SK-N-SH (cell line): ENCODE measurements around the gene C17orf75. TPM values are rescaled to one million over a fixed set of nuclear protein-coding genes. Genes with fewer than 3 reads are reported as not detected.
A peak's percentile ranks its signal among the peaks of the same experiment; 100 is the strongest.

Source experiments
- CTCF ChIA-PET: fragments of 300-600, 350-600 bp; formaldehyde crosslinking; extraction: SDS; loops from one replicate; lab custom pipeline; 2021; lab: Yijun Ruan, JAX
- POLR2A ChIA-PET: fragments of 350-600 bp; sonication (Branson Sonifier 250); formaldehyde crosslinking; extraction: SDS; loops from one replicate; lab custom pipeline; 2020; ENCODE audit warnings: antibody characterized with exemption, inconsistent platforms; lab: Yijun Ruan, JAX
- DNase-seq: peaks from one replicate; pipeline ENCODE4 v3.0.0; 2012
- H2AFZ ChIP-seq: fragments of 200-600 bp; sonication (generic); 2 replicates; pipeline ENCODE4 v1.8.1; 2016; ENCODE audit warnings: antibody characterized with exemption, mild to moderate bottlenecking, low read depth
- H3F3A ChIP-seq: fragments of 200-600 bp; sonication (generic); replicated peaks from 2 replicates; pipeline ENCODE3; 2016; ENCODE audit warnings: antibody characterized with exemption, mild to moderate bottlenecking; ENCODE audit not compliant: insufficient read depth
- H3K27ac ChIP-seq, 2 experiments: fragments of 200-500 bp in 1 of 2; fragments of 200-600 bp in 1 of 2; sonication (Bioruptor generic) in 1 of 2; sonication (generic), shearing (Covaris generic) in 1 of 2; 2 replicates each; pipeline versions ENCODE4 v1.5.1 to v1.6.1; 2014 to 2016; ENCODE audit warnings: low read depth in 2 of 2, inconsistent platforms in 1 of 2, low read length in 1 of 2, mild to moderate bottlenecking in 1 of 2, mixed read lengths in 1 of 2
- H3K27me3 ChIP-seq: fragments of 200-600 bp; sonication (generic), shearing (Covaris generic); 2 replicates; pipeline ENCODE4 v1.6.1; 2016; ENCODE audit warnings: mixed run types; ENCODE audit not compliant: insufficient read depth
- H3K36me3 ChIP-seq, 2 experiments: fragments of 200-500 bp in 1 of 2; fragments of 200-600 bp in 1 of 2; sonication (Bioruptor generic) in 1 of 2; sonication (generic) in 1 of 2; replicated peaks in 1 of 2; 2 replicates each; pipeline versions ENCODE3 to v1.5.1; 2014 to 2016; ENCODE audit warnings: low read length in 1 of 2, mild to moderate bottlenecking in 1 of 2; ENCODE audit not compliant: insufficient read depth in 2 of 2, control insufficient read depth in 1 of 2
- H3K4me1 ChIP-seq, 2 experiments: fragments of 200-500 bp in 1 of 2; fragments of 200-600 bp in 1 of 2; sonication (Bioruptor generic) in 1 of 2; sonication (generic), shearing (Covaris generic) in 1 of 2; 2 replicates each; pipeline versions ENCODE4 v1.5.1 to v1.6.1; 2014 to 2016; ENCODE audit warnings: low read depth in 1 of 2, low read length in 1 of 2, mixed run types in 1 of 2; ENCODE audit not compliant: insufficient read depth in 2 of 2, control insufficient read depth in 1 of 2
- H3K4me2 ChIP-seq: fragments of 200-600 bp; sonication (generic), shearing (Covaris generic); 2 replicates; pipeline ENCODE4 v1.6.1; 2017; ENCODE audit warnings: mixed run types
- H3K4me3 ChIP-seq, 2 experiments: fragments of 200-500 bp in 1 of 2; fragments of 200-600 bp in 1 of 2; sonication (Bioruptor generic) in 1 of 2; sonication (generic), shearing (Covaris generic) in 1 of 2; 2 replicates each; pipeline versions ENCODE4 v1.5.1 to v1.8.1; 2014 to 2016; ENCODE audit warnings: low read depth in 2 of 2, inconsistent platforms in 1 of 2, low read length in 1 of 2, mild to moderate bottlenecking in 1 of 2, mixed read lengths in 1 of 2, moderate library complexity in 1 of 2
- H3K79me2 ChIP-seq: fragments of 200-600 bp; sonication (generic); 2 replicates; pipeline ENCODE4 v1.8.1; 2017; ENCODE audit warnings: mild to moderate bottlenecking; ENCODE audit not compliant: insufficient read depth
- H3K9ac ChIP-seq: fragments of 200-600 bp; sonication (generic); 2 replicates; pipeline ENCODE4 v1.6.1; 2017; ENCODE audit warnings: mixed run types
- H3K9me2 ChIP-seq: fragments of 200-600 bp; sonication (generic); 2 replicates; pipeline ENCODE4 v1.6.1; 2017; ENCODE audit warnings: mixed run types
- H3K9me3 ChIP-seq: fragments of 200-600 bp; sonication (generic); 2 replicates; pipeline ENCODE4 v1.6.1; 2017; ENCODE audit warnings: mixed run types, mild to moderate bottlenecking, moderate library complexity
- H4K20me1 ChIP-seq: fragments of 200-600 bp; sonication (generic); 2 replicates; pipeline ENCODE4 v1.6.1; 2017; ENCODE audit warnings: mild to moderate bottlenecking, mixed run types; ENCODE audit not compliant: insufficient read depth
- ELF1 ChIP-seq: IDR thresholded peaks from 2 replicates; pipeline ENCODE4 v1.4.0; 2012
- EP300 ChIP-seq, 2 experiments: IDR thresholded peaks; 2 replicates each; pipeline versions ENCODE4 v1.4.0 to v1.6.1; 2012; ENCODE audit warnings: borderline replicate concordance in 1 of 2, low read depth in 1 of 2, low read length in 1 of 2
- EZH2phosphoT487 ChIP-seq: fragments of 200-600 bp; sonication (generic); IDR thresholded peaks from 2 replicates; pipeline ENCODE4 v1.6.1; 2017; ENCODE audit warnings: low read depth, mixed run types, mild to moderate bottlenecking, antibody characterized with exemption, moderate library complexity, borderline replicate concordance
- GATA2 ChIP-seq: sonication (generic); formaldehyde crosslinking; IDR thresholded peaks from 2 replicates; pipeline ENCODE4 v1.5.0; 2020; ENCODE audit warnings: mild to moderate bottlenecking, missing genetic modification reagents
- MEF2A ChIP-seq: IDR thresholded peaks from 2 replicates; pipeline ENCODE4 v1.4.0; 2012; ENCODE audit warnings: low read depth, borderline replicate concordance
- MXI1 ChIP-seq: IDR thresholded peaks from 2 replicates; pipeline ENCODE4 v1.6.1; 2012; ENCODE audit warnings: mild to moderate bottlenecking, low read depth, low read length, improper control_type of control experiment
- NFIC ChIP-seq: IDR thresholded peaks from 2 replicates; pipeline ENCODE4 v1.4.0; 2012; ENCODE audit warnings: borderline replicate concordance
- SIN3A ChIP-seq: IDR thresholded peaks from 2 replicates; pipeline ENCODE4 v1.6.1; 2012; ENCODE audit warnings: low read depth, mild to moderate bottlenecking, low read length, moderate library complexity, borderline replicate concordance
- WGBS: methylation state at CpG from one replicate; pipeline ENCODE4 v1.1.6; 2017; ENCODE audit warnings: low lambda C conversion rate; 5-methylcytosine and 5-hydroxymethylcytosine counted together
- polyA plus RNA-seq, 3 experiments: library from polyadenylated mRNA; depleted of rRNA; stranded (reverse); fragments of >200 nt; gene quantifications; 2 replicates each; pipeline ENCODE4 v1.2.3, GENCODE V29; 2012
- TF ChIP-seq, protein P1 (sequence below): IDR thresholded peaks from 2 replicates; pipeline ENCODE4; 2012
- TF ChIP-seq, protein P2 (sequence below): fragments of 150-350 bp; IDR thresholded peaks from 2 replicates; pipeline ENCODE4 v1.6.1; 2017; ENCODE audit warnings: antibody characterized with exemption, low read length, low read depth, borderline replicate concordance
- TF ChIP-seq, protein P3 (sequence below): fragments of 200-600 bp; sonication (generic); IDR thresholded peaks from 2 replicates; pipeline ENCODE4 v1.6.1; 2017; ENCODE audit warnings: antibody characterized with exemption, mild to moderate bottlenecking, moderate library complexity

The C17orf75 gene
- polyA plus RNA-seq, 1 of the 3 experiments (the other 2 are of a cell fraction): 14.2 TPM

DNA sequence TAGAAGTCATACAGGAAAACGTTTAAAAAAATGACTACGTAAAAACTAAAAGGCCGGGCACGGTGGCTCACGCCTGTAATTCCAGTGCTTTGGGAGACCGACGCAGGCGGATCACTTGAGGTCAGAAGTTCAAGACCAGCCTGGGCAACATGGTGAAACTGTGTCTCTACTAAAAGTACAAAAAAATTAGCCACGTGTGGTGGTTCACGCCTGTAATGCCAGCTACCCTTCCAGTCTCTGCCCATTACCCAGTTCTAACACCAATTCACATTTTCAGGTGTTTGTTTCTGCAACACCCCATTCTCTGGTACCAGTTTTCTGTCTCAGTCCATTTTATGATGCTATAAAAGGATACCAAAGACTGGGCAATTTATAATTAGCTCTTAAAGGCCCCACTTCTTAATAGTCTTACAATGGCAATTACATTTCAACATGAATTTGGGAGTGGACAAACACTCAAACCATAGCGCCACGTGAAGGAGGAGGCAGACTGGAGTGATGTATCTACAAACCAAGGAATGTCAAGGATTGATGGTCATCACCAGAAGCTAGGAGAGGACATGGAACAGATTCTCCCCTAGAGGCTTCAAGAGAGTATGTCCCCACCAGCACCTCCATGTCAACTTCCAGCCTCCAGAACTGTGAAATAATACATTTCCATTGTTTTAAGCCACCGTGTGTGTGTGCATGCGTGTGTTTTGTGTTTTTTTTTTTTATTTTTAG, 791 bp upstream of the C17orf75 start:
- DNase-seq: no peak
- peak overlapping the region; percentile 74 for H3K9ac ChIP-seq
- no peaks in the 10 kb centered on the region for H3K9me2 ChIP-seq
- H4K20me1 ChIP-seq: no peaks in the 10 kb centered on the region
- peak overlapping the region; percentile 43 to 84; a peak in 3 of 4 replicates for H3K27ac ChIP-seq
- H3K4me1 ChIP-seq: peaks cover 0 to 15% of the 10 kb centered on the region in 2 experiments; a peak in 1 of 4 replicates
- POLR2A ChIA-PET: no interaction called here
- H3K79me2 ChIP-seq: no peaks in the 10 kb centered on the region
- H3K9me3 ChIP-seq: no peaks in the 10 kb centered on the region
- CTCF ChIA-PET: no interaction called here
- TF ChIP-seq, protein P1, sequence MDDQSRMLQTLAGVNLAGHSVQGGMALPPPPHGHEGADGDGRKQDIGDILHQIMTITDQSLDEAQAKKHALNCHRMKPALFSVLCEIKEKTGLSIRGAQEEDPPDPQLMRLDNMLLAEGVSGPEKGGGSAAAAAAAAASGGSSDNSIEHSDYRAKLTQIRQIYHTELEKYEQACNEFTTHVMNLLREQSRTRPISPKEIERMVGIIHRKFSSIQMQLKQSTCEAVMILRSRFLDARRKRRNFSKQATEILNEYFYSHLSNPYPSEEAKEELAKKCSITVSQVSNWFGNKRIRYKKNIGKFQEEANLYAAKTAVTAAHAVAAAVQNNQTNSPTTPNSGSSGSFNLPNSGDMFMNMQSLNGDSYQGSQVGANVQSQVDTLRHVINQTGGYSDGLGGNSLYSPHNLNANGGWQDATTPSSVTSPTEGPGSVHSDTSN: no peak
- TF ChIP-seq GATA2 (CRISPR knock-in tag) (no peak), ELF1 (no peak), MEF2A (no peak), EP300 (IDR thresholded peaks at IDR 0.05; ENCODE audit: borderline replicate concordance in 1 of 2, low read depth in 1 of 2, low read length in 1 of 2) (no peak), EZH2phosphoT487 (no peak), NFIC (no peak)
- TF ChIP-seq, protein P2, sequence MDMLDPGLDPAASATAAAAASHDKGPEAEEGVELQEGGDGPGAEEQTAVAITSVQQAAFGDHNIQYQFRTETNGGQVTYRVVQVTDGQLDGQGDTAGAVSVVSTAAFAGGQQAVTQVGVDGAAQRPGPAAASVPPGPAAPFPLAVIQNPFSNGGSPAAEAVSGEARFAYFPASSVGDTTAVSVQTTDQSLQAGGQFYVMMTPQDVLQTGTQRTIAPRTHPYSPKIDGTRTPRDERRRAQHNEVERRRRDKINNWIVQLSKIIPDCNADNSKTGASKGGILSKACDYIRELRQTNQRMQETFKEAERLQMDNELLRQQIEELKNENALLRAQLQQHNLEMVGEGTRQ: no peak
- WGBS: 64% methylated on average over 14 of the region's 14 CpGs
- H3F3A ChIP-seq: peaks cover 10% of the 10 kb centered on the region
- peak overlapping the region; percentile 59 to 69 for H3K4me3 ChIP-seq
- H3K36me3 ChIP-seq: peaks cover 7 to 9% of the 10 kb centered on the region in 2 experiments
- H2AFZ ChIP-seq: peak overlapping the region; percentile 94
- no peaks in the 10 kb centered on the region for H3K27me3 ChIP-seq
- H3K4me2 ChIP-seq: peak overlapping the region; percentile 80

DNA sequence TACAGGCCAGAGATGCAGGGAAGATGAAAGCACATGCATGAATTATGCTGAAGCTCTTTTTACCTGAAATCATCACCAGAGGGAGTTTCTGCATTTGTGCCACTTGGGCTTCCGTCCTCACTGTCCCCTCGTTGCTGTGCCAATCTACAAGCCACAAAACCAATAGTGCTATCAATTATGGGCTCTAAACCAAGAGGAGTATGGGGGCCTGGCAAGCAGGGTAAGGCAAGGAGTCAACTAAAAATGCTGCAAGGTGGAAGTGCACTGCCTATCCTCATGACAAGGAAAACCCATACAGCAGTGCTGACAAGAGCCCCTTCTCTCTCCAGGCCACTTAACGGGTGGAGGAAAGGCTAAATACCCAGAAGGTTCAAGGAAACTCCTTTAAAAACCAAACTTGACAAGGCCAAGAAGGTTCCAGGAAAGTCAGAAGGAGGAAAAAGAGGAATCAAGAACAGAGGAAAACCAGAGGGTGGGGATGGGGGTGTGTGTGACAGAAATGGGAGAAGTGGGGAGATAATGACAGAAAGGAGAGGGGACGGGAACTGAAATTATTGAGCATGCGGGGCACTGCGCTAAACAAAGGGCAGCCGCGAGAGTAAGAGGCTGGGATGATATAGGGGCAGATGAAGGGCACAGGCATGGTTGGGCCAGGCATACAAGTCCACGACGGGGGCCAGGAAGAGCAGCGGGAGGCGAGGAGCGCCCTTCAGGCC, 674 bp downstream of the C17orf75 start:
- TF ChIP-seq SIN3A (no peak), MXI1 (peak; percentile 50; the same call in 1 of the 2 replicates)
- TF ChIP-seq, protein P3, sequence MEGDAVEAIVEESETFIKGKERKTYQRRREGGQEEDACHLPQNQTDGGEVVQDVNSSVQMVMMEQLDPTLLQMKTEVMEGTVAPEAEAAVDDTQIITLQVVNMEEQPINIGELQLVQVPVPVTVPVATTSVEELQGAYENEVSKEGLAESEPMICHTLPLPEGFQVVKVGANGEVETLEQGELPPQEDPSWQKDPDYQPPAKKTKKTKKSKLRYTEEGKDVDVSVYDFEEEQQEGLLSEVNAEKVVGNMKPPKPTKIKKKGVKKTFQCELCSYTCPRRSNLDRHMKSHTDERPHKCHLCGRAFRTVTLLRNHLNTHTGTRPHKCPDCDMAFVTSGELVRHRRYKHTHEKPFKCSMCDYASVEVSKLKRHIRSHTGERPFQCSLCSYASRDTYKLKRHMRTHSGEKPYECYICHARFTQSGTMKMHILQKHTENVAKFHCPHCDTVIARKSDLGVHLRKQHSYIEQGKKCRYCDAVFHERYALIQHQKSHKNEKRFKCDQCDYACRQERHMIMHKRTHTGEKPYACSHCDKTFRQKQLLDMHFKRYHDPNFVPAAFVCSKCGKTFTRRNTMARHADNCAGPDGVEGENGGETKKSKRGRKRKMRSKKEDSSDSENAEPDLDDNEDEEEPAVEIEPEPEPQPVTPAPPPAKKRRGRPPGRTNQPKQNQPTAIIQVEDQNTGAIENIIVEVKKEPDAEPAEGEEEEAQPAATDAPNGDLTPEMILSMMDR: peak; percentile 31
- Histone ChIP-seq H3F3A (peaks cover 14% of the 10 kb centered on the region), H3K9me3 (no peaks in the 10 kb centered on the region), H3K36me3 (peaks cover 8 to 12% of the 10 kb centered on the region in 2 experiments), H4K20me1 (no peaks in the 10 kb centered on the region), H2AFZ (peak overlapping the region; percentile 36; the same call in 1 of the 2 replicates), H3K4me1 (peaks cover 0 to 15% of the 10 kb centered on the region in 2 experiments; a peak in 1 of 4 replicates), H3K27me3 (no peaks in the 10 kb centered on the region), H3K9ac (peak overlapping the region; percentile 74), H3K79me2 (no peaks in the 10 kb centered on the region), H3K27ac (peak overlapping the region; percentile 36 to 84), H3K4me2 (peak overlapping the region; percentile 80), H3K4me3 (peak overlapping the region; percentile 59 to 69), H3K9me2 (no peaks in the 10 kb centered on the region)
- peak; percentile 58 for DNase-seq
- ChIA-PET POLR2A (interaction anchor here (0.7 to 1.3 kb wide), 2 partner anchors 11 to 145 kb away, joined by 3 read pairs; partner anchors contain the start of gene CDK5R1), CTCF (interaction anchor here (0.6 to 1.7 kb wide), 5 partner anchors 15 to 103 kb away, joined by 3 to 10 read pairs (median 4); partner anchors contain the start of gene PSMD11)
- WGBS: 16% methylated on average over 11 of the region's 13 CpGs
